Body of pancreas (tissue), 4 donors: ENCODE results near the gene SDS.

Experiments used
- POLR2A ChIP-seq, 3 donors: fragments of 450-650 bp; IDR thresholded peaks; one replicate each; pipeline ENCODE4 v1.6.1; 2016; ENCODE audit warnings: antibody characterized with exemption in 3 of 3, mild to moderate bottlenecking in 2 of 3
- TF ChIP-seq, protein P1 (sequence below), 7 experiments: fragments of 450-650 bp in 4 of 7; fragments of 200-600 bp in 3 of 7; sonication (generic) in 3 of 7; IDR thresholded peaks; one replicate each; pipeline ENCODE4 v1.5.1; 2016 to 2019; ENCODE audit warnings: antibody characterized with exemption in 7 of 7

DNA sequence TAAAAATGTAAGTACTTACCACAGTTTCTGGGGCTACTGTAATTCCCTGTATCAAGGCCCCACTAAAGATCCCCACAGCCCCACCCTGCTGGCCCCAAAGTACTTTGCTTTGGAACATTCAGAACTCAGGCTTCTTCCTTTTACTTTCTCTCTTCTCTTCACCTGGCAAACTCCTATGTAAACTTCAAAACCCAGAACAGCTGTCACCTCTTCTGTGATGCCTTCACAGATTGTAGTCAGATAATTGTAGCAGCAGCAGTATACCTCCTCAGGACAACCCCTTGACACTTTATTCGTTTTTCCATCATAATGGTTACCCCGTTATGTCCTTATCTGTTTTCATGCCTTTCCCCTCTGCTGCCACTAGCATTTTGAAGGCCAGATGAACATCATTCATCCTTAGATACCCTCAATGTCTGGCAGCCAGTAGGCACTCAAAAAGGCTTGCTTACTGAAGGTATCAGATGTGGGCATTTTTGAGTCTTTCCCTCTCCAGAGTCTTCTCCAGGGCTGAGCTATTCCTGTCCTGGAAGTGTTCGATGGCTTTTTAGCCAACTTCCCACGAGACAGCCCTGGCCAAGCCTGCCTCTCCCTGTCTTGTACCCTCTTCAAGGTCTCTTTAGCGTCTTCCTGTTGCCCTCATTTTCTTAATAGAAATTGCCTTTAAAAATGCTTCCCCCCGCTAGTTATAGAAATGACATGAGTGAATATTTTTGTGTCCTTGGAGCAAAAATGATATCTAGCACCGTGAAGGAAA lies 37.9 kb downstream of the SDS start:
- TF ChIP-seq, protein P1, sequence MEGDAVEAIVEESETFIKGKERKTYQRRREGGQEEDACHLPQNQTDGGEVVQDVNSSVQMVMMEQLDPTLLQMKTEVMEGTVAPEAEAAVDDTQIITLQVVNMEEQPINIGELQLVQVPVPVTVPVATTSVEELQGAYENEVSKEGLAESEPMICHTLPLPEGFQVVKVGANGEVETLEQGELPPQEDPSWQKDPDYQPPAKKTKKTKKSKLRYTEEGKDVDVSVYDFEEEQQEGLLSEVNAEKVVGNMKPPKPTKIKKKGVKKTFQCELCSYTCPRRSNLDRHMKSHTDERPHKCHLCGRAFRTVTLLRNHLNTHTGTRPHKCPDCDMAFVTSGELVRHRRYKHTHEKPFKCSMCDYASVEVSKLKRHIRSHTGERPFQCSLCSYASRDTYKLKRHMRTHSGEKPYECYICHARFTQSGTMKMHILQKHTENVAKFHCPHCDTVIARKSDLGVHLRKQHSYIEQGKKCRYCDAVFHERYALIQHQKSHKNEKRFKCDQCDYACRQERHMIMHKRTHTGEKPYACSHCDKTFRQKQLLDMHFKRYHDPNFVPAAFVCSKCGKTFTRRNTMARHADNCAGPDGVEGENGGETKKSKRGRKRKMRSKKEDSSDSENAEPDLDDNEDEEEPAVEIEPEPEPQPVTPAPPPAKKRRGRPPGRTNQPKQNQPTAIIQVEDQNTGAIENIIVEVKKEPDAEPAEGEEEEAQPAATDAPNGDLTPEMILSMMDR (IDR thresholded peaks at IDR 0.05) = no peak
- TF ChIP-seq POLR2A (IDR thresholded peaks at IDR 0.05) = no peak
